ENCODE measurements around the gene TPSAB1.
"Not testable (repeated sequence)": the region's sequence is repeated elsewhere in the genome, so short reads cannot be mapped to it uniquely, and the experiment has no call there.

TPSAB1 gene

GRCh38 chr16:1240436-1240835, at the start of gene TPSAB1:
Gene TPSAB1, plus strand, starts transcription at chr16:1240705. Its CDS starts 234 bp downstream, at chr16:1240939.
- not testable (repeated sequence) for DNase-seq

- not testable (repeated sequence) for DNase-seq
Observed at GRCh38 chr16:1190789-1191188, 49.7 kb upstream of the TPSAB1 start.

- DNase-seq: no peak
Observed at GRCh38 chr16:1192384-1193073, 48.0 kb upstream of the TPSAB1 start.

- no peak for DNase-seq
Observed at GRCh38 chr16:1193143-1193824, 47.2 kb upstream of the TPSAB1 start.

- no peak for DNase-seq
Observed at GRCh38 chr16:1193825-1194581, 46.5 kb upstream of the TPSAB1 start.

- DNase-seq: no peak
Observed at GRCh38 chr16:1194665-1195392, 45.7 kb upstream of the TPSAB1 start.

- no peak for DNase-seq
Observed at GRCh38 chr16:1195393-1195666, 45.2 kb upstream of the TPSAB1 start.

GRCh38 chr16:1196494-1196893, 44.0 kb upstream of the TPSAB1 start:
- DNase-seq: no peak

GRCh38 chr16:1197237-1197866, 43.2 kb upstream of the TPSAB1 start:
- DNase-seq: no peak

GRCh38 chr16:1198194-1198593, 42.3 kb upstream of the TPSAB1 start:
- no peak for DNase-seq

- not testable (repeated sequence) for DNase-seq
Observed at GRCh38 chr16:1198671-1199346, 41.7 kb upstream of the TPSAB1 start.

GRCh38 chr16:1199347-1200013, 41.0 kb upstream of the TPSAB1 start:
- DNase-seq: no peak

GRCh38 chr16:1200014-1200627, 40.4 kb upstream of the TPSAB1 start:
- DNase-seq: no peak

- no peak for DNase-seq
Observed at GRCh38 chr16:1201444-1201843, 39.1 kb upstream of the TPSAB1 start.

- no peak for DNase-seq
Observed at GRCh38 chr16:1202274-1202673, 38.2 kb upstream of the TPSAB1 start.

- DNase-seq: no peak
Observed at GRCh38 chr16:1204933-1205332, 35.6 kb upstream of the TPSAB1 start.

GRCh38 chr16:1206326-1206725, 34.2 kb upstream of the TPSAB1 start:
- DNase-seq: no peak

GRCh38 chr16:1206786-1207185, 33.7 kb upstream of the TPSAB1 start:
- no peak for DNase-seq

GRCh38 chr16:1208239-1208830, 32.2 kb upstream of the TPSAB1 start:
- no peak for DNase-seq

GRCh38 chr16:1209081-1209480, 31.4 kb upstream of the TPSAB1 start:
- DNase-seq: no peak

GRCh38 chr16:1210461-1210860, 30.0 kb upstream of the TPSAB1 start:
- DNase-seq: no peak
